ENCODE results near the gene PF4V1. TPM values are rescaled to one million over a fixed set of nuclear protein-coding genes. Genes with fewer than 3 reads are reported as not detected.

The PF4V1 gene
- total RNA-seq, 1 donor from 2014 or later, result 13.5 TPM

DNA sequence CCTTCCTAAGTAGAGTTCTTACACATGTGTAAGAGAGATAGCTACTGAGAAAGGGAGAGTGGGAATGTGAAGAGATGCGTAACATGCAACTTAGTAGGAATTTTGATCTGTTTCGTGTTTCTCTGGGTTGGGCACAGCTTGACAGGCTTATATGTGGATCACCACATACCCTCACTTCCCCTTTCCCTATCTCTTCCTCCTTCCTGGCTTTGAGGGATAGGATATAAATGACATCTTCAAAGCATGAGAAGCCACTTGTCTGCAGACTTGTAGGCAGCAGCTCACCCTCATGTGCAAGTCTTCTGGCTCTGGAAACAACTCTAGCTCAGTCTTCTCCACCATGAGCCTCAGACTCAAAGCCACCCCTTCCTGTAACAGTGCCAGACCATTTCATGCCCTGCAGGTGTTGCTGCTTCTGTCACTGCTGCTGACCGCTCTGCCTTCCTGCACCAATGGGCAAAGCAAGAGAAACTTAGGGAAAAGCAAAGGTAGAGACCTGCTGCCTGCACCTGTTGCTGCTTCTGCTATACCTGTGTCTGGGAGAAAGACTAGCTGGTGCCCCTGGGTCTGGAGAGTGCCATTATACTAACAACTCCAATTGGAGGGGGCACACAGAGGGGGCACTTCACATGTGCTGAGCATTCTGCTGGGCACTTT is 5.4 kb upstream of the PF4V1 start:
- no peak for DNase-seq (ENCODE audit: low read depth)

DNA sequence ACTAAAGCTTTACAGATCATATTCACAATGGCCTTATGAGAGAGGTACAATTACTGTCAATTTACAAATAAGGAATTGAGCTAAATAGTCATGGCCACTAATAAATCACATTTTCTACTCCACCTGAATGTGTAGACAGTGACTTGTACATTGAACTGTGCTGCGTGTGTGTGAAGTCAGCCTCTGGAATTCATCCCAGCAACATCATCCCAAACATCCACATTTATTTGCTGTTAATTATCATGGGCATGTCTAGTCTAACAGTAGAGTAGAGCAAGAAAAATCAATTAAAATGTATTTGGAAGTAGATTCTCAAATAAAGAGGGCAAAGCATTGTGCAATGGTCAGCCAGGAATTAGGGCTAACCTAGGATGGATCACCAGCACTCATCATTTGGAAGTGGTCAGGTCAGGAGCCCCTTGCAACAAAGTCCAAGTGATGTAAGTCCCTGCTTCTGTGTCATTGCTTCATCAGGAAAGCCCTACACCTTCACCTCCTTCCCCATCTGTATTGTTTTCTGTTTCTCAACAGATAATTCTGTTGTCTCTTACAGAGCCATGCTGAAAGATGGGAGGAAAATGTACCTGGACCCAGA is 4.8 kb upstream of the PF4V1 start:
- DNase-seq (ENCODE audit: low read depth), result no peak

DNA sequence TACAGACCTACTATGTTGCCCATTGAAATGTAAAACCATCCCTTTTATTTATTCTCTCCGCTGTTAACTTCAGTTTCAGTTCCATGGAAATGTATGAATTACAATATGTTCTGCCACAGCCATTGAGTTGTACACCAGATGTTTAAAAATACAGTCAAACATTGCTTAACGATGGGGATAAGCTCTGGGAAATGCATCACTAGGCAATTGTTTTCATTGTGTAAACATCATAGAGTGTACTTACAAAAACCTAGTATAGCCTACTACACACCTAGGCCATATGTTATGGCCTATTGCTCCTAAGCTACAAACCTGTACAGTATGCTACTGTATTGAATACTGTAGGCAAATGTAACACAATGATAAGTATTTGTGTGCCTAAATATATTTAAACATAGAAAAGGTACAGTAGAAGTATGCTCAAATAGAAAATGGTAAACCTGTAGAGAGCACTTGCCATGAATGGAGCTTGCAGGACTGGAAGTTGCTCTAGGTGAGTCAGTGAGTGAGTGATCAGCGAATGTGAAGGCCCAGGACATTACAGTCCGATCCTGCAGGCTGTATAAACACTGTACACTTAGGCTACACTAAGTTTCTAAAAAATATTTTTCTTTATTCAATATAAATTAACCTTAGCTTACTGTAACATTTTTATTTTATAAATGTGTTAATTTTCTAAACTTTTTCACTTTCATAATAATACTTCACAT is 2.7 kb upstream of the PF4V1 start:
- DNase-seq (ENCODE audit: low read depth), result no peak

DNA sequence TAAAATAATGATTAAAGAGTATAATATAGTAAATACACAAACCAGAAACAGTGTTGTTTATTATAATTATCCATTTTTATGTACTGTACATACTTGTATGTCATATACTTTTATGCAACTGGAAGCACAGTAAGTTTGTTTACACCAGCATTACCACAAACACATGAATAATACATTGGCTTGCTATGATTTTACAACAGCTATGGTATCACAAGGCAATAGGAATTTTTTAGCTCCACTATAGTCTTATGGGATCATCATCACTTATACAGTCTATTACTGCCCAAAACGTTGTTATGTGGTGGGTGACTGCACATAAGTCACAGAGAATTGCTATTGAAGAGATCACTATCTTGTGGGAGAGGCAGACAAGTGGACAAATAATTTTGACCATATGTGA is 1.8 kb upstream of the PF4V1 start:
- no peak for DNase-seq (ENCODE audit: low read depth)

DNA sequence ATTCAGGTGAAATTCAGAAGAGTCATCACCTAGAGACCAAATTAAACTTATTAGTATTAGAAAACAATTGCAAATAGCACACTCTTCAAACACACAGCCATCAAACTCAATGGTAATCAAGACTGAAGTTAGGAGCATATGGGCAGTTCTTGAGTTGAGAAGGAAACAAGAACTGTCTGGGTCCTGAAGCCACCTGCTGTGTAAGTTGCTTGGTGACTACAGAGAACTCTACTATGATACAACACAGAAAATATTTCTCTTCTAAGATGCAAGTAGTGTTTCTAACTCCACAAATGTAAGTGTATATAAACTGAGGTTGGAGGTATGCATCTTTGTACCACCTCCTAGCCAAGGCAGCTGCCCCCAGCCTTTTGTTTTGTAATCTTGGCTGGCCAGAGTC is 325 bp upstream of the PF4V1 start:
- DNase-seq (ENCODE audit: low read depth), result no peak

DNA sequence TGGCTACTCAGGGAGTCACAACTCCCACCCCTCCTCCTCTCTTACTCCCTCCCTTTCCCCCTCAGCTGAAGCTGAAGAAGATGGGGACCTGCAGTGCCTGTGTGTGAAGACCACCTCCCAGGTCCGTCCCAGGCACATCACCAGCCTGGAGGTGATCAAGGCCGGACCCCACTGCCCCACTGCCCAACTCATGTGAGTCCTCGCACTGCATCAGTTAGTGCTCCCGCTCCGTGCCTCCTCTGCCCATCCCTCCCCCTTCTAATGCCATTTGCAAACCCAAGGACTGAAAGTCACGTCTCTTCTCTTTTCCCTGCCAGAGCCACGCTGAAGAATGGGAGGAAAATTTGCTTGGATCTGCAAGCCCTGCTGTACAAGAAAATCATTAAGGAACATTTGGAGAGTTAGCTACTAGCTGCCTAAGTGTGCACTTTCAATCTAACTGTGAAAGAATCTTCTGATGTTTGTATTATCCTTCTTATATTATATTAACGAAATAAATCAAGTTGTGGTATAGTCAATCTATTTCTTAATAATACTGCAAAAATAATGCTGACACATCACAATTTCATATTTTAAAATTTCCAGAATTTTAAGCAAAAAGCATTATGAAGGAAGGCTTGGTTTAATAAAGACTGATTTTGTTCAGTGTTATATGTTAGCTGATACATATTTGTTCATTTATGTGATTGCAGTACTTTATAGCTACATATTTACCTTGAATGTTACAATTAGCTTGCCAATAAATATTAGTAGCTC is 800 bp downstream of the PF4V1 start:
- no peak for DNase-seq (ENCODE audit: low read depth)

DNA sequence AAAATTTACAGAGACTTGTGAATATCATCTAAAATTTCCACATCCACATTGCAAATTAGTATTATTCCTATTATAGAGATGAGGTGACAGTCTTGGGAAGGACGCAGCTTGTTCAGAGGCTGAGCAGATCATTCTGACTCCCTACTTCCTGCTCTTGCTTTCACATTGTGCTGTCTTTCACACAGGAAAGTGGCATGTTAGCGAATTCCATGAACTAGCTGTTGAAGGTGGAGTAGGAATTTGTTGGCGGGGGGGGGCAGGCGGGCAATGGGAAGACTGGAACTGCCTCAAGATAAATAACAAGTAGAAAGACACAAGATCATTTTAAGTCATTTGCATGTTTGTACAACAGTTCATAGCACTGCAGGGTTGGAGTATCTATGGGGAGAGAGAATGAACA is 2.3 kb downstream of the PF4V1 start:
- peak; percentile 80 for DNase-seq (ENCODE audit: low read depth)

DNA sequence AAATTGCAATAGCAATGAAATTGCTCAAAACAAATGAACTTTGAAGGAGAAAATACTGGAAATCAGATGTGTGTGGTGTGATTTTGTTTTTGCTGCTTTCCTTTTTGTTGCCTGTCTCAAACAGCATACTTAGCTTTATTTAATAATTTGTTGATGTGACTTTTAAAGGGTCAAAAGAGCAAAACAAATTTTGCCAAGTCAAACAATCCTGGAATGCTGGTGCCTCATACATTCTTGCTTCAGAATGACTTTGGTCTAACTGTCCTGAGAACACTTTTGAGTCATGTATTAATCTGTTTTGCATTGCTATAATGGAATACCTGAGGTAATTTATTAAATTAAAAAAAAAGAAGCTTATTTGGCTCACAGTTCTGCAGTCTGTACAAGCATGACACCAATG is 3.4 kb downstream of the PF4V1 start:
- DNase-seq (ENCODE audit: low read depth), result peak; percentile 95

DNA sequence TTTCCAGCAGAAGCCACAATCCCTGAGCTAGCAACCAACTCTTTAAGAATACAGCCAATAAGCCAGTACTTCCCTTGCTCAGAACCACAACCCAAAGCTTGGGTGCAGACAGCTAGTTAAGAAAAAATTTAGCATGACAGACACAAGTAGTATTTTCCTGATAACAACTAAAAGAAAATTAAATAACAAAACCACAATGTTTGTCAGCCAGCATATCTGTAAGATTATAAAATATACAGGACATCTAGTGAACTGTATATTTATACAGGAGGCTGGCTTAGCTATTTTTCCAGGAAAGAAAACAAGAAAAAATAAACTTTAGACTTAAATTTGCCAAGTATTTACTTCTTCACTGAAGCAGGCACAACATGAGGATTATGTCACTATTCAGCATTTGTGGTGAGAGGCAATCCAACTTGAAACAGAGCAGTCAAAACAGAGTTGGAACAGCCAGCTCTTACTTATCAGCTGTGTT is 6.6 kb downstream of the PF4V1 start:
- peak; percentile 73 for DNase-seq (ENCODE audit: low read depth)

DNA sequence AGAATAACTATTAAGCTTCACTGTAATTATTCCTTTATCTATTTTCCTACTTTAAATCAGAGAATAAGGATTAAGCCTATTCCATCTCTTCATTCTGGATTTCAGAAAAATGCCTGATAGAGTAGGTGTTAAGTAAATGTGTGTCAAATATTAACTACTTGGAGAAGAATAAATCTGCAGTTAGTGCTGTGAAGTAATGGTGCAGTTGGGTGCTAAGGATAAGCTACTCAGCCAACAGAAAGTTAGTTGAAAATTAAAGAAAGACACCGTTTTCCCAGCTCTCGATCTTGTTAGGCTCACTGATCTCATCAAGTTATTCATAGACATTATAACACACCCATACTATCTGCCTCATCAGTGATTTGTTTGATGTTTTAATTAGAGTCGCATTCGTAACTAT is 7.1 kb downstream of the PF4V1 start:
- peak; percentile 86 for DNase-seq (ENCODE audit: low read depth)

DNA sequence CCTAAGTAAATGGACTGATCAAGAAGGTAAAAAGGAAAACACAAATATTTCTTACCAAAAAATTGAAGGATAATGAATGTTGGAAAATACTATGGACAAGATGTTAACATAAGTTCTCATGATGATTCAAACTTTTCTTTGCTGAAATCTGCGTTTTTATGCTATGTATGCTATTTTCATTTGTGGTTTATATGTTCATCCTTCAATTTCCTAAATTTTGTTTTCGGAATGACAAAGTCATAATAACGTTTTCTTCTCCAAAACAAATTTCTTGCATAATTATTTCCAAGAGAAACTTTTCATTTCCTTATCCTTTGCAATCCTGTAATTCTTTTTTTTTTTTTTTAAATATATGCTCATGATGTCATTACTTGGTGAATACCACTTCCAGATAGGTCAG is 7.8 kb downstream of the PF4V1 start:
- no peak for DNase-seq (ENCODE audit: low read depth)

DNA sequence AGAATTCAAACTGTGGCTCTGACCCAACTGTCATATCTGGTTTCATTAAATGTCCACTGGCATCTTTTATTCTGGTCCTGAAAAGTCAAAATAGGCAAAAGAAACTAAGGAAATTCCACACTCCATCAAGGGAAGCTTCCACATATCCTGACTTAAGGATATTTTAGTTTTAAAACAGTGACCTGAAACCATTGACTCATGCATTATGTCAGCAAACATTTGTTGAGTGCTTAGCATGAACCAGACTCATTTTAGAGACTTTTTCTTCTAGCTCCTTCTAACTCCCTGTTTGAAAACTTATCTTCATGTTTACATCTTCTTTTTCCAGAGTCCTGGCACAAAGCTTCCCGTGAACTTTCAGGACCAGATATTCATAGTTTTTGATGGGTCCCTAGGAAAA is 9.2 kb downstream of the PF4V1 start:
- peak; percentile 49 for DNase-seq (ENCODE audit: low read depth)

DNA sequence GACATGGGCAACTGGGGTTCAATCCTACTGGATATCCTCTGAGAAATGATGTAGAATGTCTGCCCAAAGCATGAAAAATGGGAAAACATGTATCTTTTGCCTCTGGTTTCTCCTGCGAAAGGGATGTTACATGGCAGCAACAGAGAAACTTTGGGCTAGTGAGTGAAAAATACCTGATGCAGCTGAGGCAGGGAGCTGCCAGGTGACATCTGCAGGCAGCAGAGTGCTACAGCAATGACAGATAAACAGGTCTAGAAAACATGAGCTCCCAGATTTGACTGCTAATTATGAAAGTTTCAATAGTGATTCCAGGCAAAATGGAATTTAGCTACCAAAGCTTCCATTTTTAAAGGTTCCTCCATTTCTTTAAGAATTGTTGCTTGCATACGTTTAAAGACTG is 11.3 kb downstream of the PF4V1 start:
- DNase-seq (ENCODE audit: low read depth), result peak; percentile 65

DNA sequence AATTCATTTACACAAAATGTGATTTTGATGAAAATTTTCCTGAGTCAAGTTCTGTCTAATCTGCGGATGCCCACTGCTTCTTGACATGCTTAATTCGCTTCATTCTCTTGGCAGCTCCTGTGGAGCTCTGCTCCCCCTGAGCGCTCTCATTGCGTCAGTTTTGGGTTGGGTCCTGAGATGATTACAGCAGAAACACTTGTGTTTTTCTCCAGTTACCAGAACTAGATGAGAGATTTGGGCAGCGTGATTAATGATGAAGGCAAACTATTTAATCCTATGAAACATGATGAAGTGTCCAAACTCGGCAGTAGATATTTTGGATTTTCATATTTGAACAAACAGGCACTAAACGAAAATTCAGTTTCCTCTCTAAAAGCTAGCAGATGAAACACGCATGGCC is 11.9 kb downstream of the PF4V1 start:
- DNase-seq (ENCODE audit: low read depth), result no peak

DNA sequence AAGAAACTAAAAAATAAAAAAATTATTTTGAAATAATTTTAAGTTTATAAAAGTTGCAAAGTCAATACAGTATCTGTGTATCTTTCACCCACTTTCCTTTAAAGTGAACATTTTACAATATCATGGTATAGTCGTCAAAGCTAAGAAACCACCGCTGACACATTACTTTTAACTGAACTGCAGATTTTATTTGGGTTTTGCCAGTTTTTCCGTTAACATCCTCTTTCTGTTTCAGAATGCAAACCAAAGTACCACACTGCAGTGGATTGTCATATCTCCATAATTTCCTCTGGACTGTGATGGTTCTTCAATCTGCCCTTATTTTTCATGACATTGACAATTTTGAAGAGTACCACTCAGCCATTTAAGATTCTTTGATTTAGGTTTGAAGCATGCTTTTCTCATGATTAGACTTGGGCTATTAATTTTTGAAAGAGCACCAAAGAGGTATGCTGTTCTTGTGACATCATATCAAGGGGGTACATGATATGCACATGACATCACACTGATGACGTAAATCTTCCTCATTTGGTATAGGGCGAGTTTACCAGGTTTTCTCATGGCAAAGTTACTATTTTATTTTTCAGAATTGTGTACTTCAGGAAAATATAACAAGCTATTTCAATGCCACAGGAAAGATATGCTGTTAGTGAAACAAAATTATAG is 12.5 kb downstream of the PF4V1 start:
- no peak for DNase-seq (ENCODE audit: low read depth)

DNA sequence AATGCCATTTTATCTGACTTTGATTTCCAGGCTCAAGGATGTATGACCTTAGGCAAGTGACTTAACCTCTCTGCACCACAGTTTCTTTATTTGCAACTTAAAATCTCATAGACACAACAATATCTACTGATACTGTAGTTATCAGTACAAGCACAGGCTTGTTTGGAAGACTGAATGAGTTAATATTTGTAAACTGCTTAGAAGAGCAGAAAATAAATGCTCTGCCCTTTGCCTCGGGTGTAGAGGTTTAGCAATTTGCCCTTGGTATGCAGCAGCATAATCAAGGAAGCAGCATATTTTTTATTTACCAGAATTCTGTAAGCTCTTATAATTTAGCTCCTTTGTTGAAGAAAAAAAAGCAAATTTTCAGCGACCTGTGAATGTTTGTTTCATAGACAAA is 13.2 kb downstream of the PF4V1 start:
- peak; percentile 46 for DNase-seq (ENCODE audit: low read depth)

DNA sequence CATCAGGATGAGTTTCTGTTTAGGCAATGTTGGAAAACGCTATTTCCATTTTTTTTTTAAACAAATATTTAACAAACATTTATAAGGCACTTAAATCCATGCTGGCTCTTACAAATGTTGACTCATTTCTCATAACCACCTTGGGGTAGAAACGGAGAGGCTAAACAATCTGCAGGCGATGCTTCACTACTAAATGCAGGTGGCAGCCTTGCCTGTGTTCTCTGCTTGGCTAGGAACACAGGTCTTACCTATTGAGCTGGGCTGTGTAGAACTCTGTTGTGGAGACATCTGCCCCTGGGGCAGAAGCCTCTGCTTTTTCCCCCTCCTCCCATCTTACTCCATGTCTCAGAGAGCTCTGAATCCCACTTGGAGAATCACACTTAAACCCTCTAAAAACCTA is 14.7 kb downstream of the PF4V1 start:
- peak; percentile 91 for DNase-seq (ENCODE audit: low read depth)

DNA sequence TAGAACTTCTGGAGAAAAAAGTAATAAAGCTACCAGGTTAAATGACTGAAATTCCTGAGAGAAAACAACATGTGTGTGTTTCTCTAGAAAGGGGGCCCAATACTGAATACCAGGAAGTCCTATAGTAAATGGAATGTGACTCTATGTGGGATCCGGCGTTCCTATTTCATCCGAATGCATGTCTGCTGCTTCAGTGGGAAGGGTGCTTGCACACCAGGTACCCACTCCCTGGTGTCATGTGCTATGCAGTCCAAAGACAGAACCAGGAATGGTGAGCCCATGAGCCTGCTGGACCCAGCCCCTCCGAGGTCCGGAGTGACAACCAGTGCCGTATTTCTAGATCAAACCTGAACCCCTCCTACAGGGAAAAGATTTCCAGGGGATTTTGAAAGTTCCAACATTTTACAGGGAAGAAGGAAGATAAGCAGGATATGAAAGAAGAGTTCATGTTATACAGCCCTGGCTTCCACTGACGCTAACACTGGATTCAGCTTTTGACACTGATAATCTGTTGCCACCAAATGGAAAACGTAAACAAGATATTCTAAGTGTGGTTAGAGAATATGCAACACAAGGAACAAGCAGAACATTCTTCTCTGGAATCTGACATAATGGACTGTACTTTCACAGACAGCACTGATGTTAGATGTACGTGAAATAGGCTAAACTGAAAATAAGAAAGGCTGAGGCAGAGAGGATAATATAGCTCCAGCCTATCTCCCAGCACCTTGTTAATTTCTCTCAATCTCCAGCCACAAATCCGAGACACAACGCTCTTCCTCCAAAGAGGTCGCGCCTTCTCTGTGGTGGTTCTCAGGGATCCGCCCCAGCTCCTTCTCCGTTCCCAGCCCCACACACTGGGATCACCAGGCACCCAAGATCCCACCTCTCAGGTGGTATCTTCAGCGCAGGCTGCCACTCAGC is 15.4 kb downstream of the PF4V1 start:
- DNase-seq (ENCODE audit: low read depth), result peak; percentile 18

DNA sequence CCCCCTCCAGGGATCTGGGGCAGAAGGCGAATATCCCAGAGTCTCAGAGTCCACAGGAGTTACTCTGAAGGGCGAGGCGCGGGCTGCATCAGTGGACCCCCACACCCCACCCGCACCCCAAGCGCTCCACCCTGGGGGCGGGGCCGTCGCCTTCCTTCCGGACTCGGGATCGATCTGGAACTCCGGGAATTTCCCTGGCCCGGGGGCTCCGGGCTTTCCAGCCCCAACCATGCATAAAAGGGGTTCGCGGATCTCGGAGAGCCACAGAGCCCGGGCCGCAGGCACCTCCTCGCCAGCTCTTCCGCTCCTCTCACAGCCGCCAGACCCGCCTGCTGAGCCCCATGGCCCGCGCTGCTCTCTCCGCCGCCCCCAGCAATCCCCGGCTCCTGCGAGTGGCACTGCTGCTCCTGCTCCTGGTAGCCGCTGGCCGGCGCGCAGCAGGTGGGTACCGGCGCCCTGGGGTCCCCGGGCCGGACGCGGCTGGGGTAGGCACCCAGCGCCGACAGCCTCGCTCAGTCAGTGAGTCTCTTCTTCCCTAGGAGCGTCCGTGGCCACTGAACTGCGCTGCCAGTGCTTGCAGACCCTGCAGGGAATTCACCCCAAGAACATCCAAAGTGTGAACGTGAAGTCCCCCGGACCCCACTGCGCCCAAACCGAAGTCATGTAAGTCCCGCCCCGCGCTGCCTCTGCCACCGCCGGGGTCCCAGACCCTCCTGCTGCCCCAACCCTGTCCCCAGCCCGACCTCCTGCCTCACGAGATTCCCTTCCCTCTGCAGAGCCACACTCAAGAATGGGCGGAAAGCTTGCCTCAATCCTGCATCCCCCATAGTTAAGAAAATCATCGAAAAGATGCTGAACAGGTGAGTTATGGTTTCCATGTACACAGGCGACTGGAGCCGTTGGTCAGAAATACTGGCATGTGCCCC is 16.3 kb downstream of the PF4V1 start, which contains the start of gene CXCL1:
CXCL1 (plus strand) TSS at position 264 of the 926 bp plus-strand sequence; CDS start at position 342, 78 bp downstream.
- peak; percentile 37 for DNase-seq (ENCODE audit: low read depth)

DNA sequence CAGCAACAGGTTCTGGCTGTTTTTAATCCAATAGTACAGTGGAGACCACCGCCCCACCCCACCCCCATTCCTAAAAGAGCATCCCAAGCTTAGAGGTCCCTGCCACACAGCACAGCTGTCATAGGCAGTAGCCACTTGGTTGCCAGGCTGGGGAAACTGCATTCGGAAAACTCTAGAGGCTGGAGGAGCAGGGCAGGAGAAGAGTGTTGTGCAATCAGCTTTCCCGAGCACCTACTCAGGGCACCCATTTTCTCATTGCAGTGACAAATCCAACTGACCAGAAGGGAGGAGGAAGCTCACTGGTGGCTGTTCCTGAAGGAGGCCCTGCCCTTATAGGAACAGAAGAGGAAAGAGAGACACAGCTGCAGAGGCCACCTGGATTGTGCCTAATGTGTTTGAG is 17.2 kb downstream of the PF4V1 start:
- DNase-seq (ENCODE audit: low read depth), result peak; percentile 65
